HAP-1 (cell line): ENCODE data around the gene RARG.

ENCODE experiments used
- DNase-seq, 2 experiments: peaks; one replicate each; pipeline ENCODE4 v3.0.0-alpha.2; 2016 to 2020; ENCODE audit warnings: low spot score in 2 of 2
- H3K27me3 ChIP-seq: fragments of 250-450 bp; sonication (Bioruptor Pico); 2 replicates; pipeline ENCODE4 v1.5.1; 2020; ENCODE audit warnings: low read depth, mild to moderate bottlenecking, moderate library complexity
- H3K36me3 ChIP-seq: fragments of 250-450 bp; sonication (Bioruptor Pico); replicated peaks from 2 replicates; pipeline ENCODE4 v1.5.1; 2020; ENCODE audit warnings: mild to moderate bottlenecking
- H3K4me1 ChIP-seq: fragments of 250-450 bp; sonication (Bioruptor Pico); 2 replicates; pipeline ENCODE4 v1.5.1; 2020; ENCODE audit warnings: mild to moderate bottlenecking
- H3K4me3 ChIP-seq: fragments of 250-450 bp; sonication (Bioruptor Pico); 2 replicates; pipeline ENCODE4 v1.5.1; 2020; ENCODE audit warnings: mild to moderate bottlenecking, moderate library complexity
- H3K9me3 ChIP-seq: fragments of 250-450 bp; sonication (Bioruptor Pico); 2 replicates; pipeline ENCODE4 v1.5.1; 2020; ENCODE audit warnings: mild to moderate bottlenecking, moderate library complexity
- in situ Hi-C: fragments of 300-500 bp; cut with MboI; formaldehyde crosslinking; loops from 3 replicates; pipeline ENCODE4 v1.14.3; 2020; ENCODE audit warnings: low sequenced_read_pairs, inconsistent platforms, mixed read lengths

Gene RARG

DNA sequence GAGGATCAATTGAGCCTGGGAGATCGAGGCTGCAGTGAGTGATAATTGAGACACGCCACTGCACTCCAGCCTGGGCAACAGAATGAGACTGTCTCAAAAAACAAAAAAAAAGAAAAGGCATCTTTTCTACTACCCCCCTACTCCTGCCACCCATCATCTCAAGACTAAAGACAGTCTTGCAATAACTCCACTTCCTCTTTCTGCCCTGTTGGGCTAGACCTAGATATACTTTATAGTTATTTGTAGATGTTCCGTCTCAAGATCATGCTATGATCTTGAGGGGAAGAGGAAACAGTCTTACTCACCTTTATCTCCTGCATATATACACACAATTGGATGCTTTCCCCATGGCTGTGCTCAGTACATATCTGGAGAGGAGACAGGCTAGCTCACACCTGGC is 24.0 kb upstream of the RARG start:
- in situ Hi-C loops, result no loop called here
- Histone ChIP-seq H3K27me3 (no peaks in the 10 kb centered on the region), H3K4me1 (peaks cover 6% of the 10 kb centered on the region), H3K4me3 (no peak overlapping the region), H3K9me3 (no peaks in the 10 kb centered on the region), H3K36me3 (peaks cover 5% of the 10 kb centered on the region; the same call in 1 of the 2 replicates)
- no peak for DNase-seq

DNA sequence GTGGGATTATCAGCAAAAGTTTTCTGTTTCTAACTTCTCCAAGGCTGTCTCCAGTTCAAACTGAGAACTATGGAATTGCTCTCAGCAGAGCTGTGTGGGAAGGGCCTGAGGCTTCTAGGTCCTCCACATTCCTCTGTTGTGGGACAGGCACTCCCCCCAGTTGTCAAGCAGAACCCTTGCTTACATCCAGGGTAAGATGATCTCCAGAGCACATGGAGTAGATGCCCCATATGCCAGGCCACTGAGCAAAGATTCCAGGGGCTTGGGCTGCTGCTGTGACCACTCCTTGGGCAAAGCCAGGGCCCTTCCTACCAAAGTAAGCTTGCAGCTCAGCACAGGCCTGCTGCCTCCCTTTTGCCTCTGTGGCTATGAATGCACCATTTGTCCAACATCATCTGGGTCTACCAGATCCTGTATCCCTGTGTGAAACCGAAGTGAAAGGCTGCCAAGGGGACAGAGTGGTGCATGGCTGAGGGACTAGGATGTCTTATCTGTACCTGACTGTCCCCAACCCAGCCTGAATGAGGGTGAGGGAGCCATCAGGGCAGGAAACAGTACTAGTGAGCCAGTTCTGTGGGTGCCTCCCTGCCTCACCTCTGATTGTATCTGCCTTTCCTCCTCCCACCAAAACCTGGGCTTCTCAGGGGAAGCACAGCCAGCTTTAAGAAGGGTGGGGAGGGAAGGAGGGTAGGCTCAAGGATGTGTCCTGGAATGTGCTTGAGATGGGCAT is 23.0 kb upstream of the RARG start:
- no peak for DNase-seq
- Histone ChIP-seq H3K36me3 (peaks cover 5% of the 10 kb centered on the region; the same call in 1 of the 2 replicates), H3K9me3 (no peaks in the 10 kb centered on the region), H3K4me1 (peaks cover 7% of the 10 kb centered on the region), H3K4me3 (no peak overlapping the region), H3K27me3 (no peaks in the 10 kb centered on the region)
- in situ Hi-C loops, result no loop called here

DNA sequence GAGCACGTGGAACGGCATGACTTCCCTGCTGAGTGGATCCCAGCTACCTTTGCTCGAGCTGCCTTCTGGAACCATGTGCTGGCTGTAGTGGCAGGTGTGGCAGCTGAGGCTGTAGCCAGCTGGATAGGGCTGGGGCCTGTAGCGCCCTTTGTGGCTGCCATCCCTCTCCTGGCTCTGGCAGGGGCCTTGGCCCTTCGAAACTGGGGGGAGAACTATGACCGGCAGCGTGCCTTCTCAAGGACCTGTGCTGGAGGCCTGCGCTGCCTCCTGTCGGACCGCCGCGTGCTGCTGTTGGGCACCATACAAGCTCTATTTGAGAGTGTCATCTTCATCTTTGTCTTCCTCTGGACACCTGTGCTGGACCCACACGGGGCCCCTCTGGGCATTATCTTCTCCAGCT is 21.3 kb upstream of the RARG start:
- no peak overlapping the region for H3K4me3 ChIP-seq

DNA sequence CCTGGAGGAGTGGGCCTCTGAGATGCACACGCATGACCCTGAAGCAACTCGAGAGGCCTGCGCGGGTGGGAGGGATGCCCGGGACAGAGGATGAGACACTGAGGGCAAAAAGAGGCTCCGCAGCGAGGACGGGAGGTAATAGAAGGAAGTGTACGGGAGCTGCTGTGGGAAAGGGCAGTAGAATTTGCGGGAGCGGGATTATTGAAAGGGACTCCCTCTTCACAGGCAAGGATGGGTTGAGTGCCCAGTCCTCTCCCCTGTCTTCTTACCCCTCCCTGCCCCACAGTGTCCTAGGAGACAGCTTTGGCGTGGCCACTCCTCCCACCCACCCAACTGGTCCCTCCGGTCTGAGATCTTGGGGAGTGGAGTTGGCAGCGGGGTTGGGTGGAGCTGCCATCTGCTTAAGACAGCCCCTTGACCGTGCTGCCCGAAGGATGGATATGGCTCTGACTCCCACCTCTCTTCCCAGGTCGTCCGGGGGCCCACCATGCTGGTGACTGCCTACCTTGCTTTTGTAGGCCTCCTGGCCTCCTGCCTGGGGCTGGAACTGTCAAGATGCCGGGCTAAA is 20.4 kb upstream of the RARG start:
- peaks cover 5% of the 10 kb centered on the region; the same call in 1 of the 2 replicates for H3K36me3 ChIP-seq
- H3K4me1 ChIP-seq, result peaks cover 7% of the 10 kb centered on the region
- no peak for DNase-seq
- no peaks in the 10 kb centered on the region for H3K9me3 ChIP-seq
- in situ Hi-C loops, result no loop called here
- H3K27me3 ChIP-seq, result no peaks in the 10 kb centered on the region
- H3K4me3 ChIP-seq, result peak overlapping the region; percentile 92

More for the DNA sequence above, 21.3 kb upstream of the RARG start:
- peaks cover 5% of the 10 kb centered on the region; the same call in 1 of the 2 replicates for H3K36me3 ChIP-seq
- H3K27me3 ChIP-seq, result no peaks in the 10 kb centered on the region
- H3K4me1 ChIP-seq, result peaks cover 7% of the 10 kb centered on the region
- in situ Hi-C loops, result no loop called here
- H3K9me3 ChIP-seq, result no peaks in the 10 kb centered on the region
- no peak for DNase-seq

DNA sequence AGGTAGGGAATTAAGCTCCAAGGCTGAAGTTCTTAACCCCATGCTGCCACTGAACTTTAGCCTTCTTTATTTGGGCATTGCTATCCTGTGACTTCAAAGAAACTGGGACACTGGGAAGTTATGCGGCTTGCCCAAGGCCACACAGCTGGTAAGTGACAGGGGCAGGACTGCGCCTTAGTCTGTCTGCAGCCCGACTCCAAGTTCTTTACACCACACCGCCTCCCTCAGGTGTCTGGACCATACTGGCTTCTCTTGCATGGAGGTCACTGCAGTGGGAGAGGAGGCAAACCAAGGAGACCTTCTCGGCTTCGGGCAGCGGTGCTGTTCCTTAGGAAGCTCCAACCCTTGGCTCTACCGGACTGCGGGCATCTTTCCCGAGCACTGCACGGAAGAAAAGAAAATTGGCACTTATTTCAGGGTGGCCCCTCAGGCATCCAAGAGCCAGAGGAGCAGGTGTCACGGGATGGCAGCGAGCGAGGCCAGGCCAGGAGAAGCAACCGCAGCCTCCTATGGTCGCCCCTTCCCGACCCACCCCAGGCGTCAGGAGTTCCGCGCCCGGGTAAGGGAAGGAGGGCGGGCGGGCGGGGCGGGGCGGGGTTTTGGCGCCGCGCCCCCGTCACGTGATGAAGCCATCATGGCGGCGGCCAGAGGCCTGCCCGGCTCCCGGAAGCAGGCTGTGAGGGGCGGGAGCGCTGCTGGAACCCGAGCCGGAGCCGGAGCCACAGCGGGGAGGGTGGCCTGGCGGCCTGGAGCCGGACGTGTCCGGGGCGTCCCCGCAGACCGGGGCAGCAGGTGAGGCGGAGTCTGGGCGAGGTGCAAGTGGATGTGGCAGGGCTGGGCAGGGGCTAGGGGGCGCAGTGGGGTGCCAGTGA is 19.7 kb upstream of the RARG start:
- peaks cover 7% of the 10 kb centered on the region for H3K4me1 ChIP-seq
- H3K36me3 ChIP-seq, result peaks cover 5% of the 10 kb centered on the region; the same call in 1 of the 2 replicates
- H3K27me3 ChIP-seq, result no peaks in the 10 kb centered on the region
- in situ Hi-C loops, result no loop called here
- peak overlapping the region; percentile 92 for H3K4me3 ChIP-seq
- no peaks in the 10 kb centered on the region for H3K9me3 ChIP-seq
- DNase-seq, result peak; percentile 70 to 82

DNA sequence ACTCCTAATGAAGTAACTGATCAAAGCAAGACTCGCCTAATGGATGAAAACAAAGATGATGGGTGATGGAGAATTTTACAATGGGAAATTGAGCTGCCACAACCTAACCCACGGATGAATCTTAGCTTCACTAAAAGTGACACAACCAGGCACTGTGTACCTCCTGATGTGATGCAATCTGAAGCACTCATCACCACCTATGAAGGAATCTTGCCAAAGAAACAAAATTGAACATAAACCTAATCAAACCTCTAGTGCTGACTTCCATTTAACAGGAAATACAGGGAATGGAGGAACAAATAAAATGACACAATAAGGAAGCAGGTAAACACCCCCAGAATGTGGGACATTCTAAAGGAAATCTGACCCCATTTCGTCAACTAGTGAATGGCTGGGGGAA is 13.3 kb upstream of the RARG start:
- no peak overlapping the region for H3K4me3 ChIP-seq
- in situ Hi-C loops, result no loop called here
- peaks cover 2% of the 10 kb centered on the region; the same call in 1 of the 2 replicates for H3K4me1 ChIP-seq
- DNase-seq, result no peak
- peaks cover 8% of the 10 kb centered on the region; the same call in 1 of the 2 replicates for H3K27me3 ChIP-seq
- H3K36me3 ChIP-seq, result no peaks in the 10 kb centered on the region
- H3K9me3 ChIP-seq, result no peaks in the 10 kb centered on the region

DNA sequence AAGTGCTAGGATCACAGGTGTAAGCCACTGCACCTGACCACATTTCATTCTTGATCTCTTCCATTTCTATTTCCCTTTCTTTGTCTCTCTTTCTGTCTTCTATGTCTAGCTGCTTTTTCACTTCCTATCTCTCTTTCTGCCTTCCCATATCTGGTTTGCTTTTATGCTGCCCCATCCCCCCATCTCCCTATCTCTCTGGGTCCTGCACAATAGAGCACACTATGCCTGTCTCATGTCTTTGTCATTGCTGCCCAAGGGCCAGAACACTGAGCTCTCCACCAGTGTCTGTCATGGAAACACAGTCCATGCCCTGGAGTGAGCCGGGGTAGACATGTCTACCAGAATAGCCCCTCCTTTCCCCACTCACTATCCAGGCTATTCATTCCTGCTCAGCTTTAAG is 12.3 kb upstream of the RARG start:
- Histone ChIP-seq H3K4me3 (no peak overlapping the region), H3K9me3 (no peaks in the 10 kb centered on the region), H3K4me1 (peaks cover 2% of the 10 kb centered on the region; the same call in 1 of the 2 replicates), H3K36me3 (no peaks in the 10 kb centered on the region), H3K27me3 (peaks cover 8% of the 10 kb centered on the region; the same call in 1 of the 2 replicates)
- DNase-seq, result no peak
- in situ Hi-C loops, result no loop called here

DNA sequence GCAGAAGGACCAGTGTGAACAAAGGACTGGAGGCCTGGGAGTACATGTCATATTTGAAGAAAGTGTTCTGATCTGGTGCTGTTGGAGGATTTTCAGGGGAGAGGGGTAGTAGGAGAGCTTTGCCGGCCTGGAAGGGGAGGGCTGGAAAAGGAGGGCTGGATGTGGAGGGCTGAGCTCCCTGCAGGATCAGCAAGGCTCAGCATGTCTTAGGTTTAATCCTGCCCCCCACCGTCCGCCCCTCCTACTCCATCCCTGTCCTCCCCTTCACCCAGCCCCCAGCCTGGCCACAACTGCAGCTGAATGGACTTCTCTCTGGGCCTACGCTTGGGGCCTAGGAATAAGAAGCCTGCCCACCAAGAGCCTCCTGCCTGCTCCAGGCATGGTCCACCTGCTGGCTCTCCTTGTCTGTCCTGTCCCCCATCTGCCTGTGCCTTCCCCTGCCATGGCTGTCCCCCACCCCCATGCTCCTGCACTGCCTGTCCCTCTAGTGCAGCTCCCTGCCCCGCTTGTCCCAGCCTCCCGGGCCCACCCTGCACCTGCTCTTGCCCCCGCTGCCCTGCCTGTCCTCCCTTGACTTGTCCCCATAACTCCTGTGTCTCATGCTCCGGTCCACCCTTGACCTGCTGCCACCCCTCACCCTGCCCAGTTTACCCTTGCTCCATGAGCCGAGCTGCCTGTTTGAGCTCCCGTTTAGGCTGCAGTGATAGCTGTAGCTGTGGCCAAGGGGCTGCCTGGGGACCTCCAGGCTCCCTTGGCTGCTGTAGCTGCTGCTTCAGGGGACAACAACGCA is 9.8 kb upstream of the RARG start:
- Histone ChIP-seq H3K4me1 (peaks cover 2% of the 10 kb centered on the region; the same call in 1 of the 2 replicates), H3K36me3 (no peaks in the 10 kb centered on the region), H3K4me3 (no peak overlapping the region), H3K9me3 (no peaks in the 10 kb centered on the region), H3K27me3 (peaks cover 9% of the 10 kb centered on the region; the same call in 1 of the 2 replicates)
- in situ Hi-C loops, result no loop called here
- DNase-seq, result no peak

DNA sequence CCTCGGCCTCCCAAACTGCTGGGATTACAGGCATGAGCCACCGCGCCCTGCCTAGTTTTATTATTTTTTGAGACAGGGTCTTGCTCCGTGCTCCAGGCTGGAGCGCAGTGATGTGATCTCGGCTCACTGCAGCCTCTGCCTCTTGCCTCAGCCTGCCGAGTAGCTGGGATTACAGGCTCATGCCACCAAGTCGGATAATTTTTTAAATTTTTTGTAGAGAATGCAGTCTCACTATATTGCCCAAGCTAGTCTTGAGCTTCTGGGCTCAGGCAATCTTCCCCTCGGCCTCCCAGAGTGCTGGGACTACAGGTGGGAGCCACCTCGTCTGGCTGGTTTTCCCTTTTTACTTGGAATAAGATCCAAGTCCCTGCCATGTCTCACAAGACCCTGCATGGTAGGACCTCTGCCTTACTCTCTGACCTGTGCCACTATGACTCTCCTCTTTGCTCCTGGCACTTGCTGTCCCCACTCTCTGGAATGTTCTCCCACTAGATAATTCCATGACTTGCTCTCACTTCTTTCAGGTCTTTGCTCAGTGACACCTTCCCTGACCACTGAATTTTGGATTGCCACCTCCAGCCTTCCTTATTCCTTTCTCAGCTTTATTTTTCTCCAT is 7.7 kb upstream of the RARG start:
- in situ Hi-C loops, result no loop called here
- H3K36me3 ChIP-seq, result no peaks in the 10 kb centered on the region
- H3K4me3 ChIP-seq, result no peak overlapping the region
- DNase-seq, result no peak
- peaks cover 13% of the 10 kb centered on the region; the same call in 1 of the 2 replicates for H3K27me3 ChIP-seq
- no peaks in the 10 kb centered on the region for H3K9me3 ChIP-seq
- peaks cover 2% of the 10 kb centered on the region; the same call in 1 of the 2 replicates for H3K4me1 ChIP-seq

DNA sequence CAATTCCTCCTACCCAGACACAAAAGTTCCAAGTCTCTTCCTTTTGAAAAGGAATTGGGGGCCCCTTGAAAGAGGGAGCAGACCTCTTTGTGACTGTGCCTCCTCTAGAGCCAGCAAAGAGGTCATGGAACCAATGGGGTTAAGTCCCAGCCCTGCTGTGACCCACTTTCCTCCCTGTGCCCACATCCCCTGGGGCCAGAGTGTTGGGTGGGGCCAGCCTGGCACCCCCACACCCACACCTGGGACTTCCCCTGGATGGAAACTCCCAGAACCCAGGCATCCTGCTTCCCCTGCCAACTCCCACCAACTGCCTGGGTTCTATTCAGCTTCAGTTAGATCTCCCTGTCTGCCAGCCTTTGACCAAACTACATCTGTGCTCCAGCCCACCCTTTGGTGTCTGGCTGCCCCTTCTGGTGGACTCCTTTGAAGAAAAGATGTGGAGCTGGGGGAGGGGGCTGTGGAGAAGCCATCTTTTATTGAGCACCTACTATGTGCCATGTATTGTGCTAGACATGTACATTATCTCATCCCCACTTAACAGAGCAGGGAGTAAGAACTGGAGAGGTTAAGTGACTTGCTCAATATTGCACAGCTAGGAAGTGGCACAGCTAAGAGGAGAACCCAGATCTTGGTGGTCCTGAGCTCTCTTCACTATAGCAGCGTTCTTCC is 4.6 kb upstream of the RARG start:
- Histone ChIP-seq H3K9me3 (no peaks in the 10 kb centered on the region), H3K36me3 (no peaks in the 10 kb centered on the region), H3K4me3 (no peak overlapping the region), H3K4me1 (peaks cover 10% of the 10 kb centered on the region), H3K27me3 (peaks cover 5% of the 10 kb centered on the region; the same call in 1 of the 2 replicates)
- in situ Hi-C loops, result no loop called here
- DNase-seq, result no peak

DNA sequence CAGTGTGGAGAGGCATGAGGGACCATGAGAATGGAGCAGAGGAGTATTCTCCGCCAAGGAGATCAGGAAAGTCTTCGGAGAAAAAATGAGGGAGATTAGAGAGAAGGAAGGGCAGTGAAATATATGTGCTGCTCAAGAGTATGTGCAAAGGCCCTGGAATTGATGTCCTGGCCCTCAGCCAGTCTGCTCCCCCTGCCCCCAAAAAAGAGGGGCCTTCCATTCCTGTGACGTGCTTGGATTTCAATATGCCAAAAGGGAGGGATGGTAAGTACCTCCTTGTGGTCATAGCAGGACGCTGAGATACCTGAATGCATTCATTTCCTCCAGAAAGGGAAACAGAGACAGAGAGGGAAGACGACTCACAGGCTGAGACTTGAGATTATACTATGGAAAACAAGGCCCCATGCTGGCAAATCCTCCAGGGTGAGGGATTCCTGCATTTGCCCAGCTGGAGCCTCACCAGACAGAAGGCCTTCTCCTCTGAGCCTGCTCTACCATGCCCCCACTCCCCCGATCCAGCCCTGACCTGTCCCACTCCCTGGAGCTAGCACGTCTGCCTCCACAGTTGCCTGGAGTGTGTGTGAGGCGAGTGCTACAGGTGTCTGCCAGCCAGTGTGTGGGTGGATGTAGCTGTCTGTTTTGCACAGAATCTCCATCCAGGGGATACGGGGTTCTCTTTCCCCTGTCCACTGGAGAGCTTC is 3.9 kb upstream of the RARG start:
- Histone ChIP-seq H3K4me3 (no peak overlapping the region), H3K9me3 (no peaks in the 10 kb centered on the region), H3K27me3 (peaks cover 5% of the 10 kb centered on the region; the same call in 1 of the 2 replicates), H3K4me1 (peaks cover 13% of the 10 kb centered on the region), H3K36me3 (no peaks in the 10 kb centered on the region)
- no peak for DNase-seq
- in situ Hi-C loops, result no loop called here

DNA sequence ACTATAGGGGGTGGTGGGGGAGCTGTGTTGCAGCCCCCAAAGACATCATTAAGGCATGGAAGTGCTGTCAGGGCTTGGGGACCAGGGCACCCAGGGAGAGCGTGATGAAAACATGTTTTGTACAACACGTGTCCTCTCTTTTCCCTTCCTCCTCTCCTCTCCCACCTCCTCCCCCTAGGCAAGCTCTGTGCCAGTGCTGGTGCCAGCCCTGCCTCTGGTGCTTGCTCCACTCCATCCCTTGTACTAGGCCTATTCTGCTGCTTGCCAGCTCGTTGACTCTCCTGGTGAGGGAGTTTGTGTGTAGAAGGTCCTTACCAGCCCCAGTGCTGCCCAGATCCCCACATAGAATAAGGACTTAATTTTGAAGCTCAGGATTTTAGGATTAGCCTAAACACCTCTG is 3.2 kb upstream of the RARG start:
- in situ Hi-C loops, result no loop called here
- Histone ChIP-seq H3K27me3 (peaks cover 5% of the 10 kb centered on the region; the same call in 1 of the 2 replicates), H3K4me1 (peaks cover 13% of the 10 kb centered on the region), H3K36me3 (no peaks in the 10 kb centered on the region), H3K4me3 (no peak overlapping the region), H3K9me3 (no peaks in the 10 kb centered on the region)
- DNase-seq, result no peak
